Fibroblast of mammary gland (primary cell): Measurements from ENCODE around the gene SDK2.

Experiments used
- DNase-seq: peaks from one replicate; pipeline ENCODE4 v3.0.0-alpha.2; 2010; ENCODE audit warnings: low read depth
- H3K4me3 ChIP-seq: 2 replicates; pipeline ENCODE4 v1.5.1; 2011; ENCODE audit warnings: low read depth, mild to moderate bottlenecking, low read length, moderate library complexity; ENCODE audit not compliant: control insufficient read depth
- CTCF ChIP-seq: conservative IDR thresholded peaks from 2 replicates; pipeline ENCODE4 v1.5.1; 2011; ENCODE audit warnings: low read depth, low read length, inconsistent platforms; ENCODE audit not compliant: control insufficient read depth, insufficient read depth

The SDK2 gene

GRCh38 chr17:73551759-73552158 is 92.5 kb downstream of the SDK2 start:
- DNase-seq, result no peak
- TF ChIP-seq CTCF, result no peak
- H3K4me3 ChIP-seq, result no peak overlapping the region

- no peak for TF ChIP-seq CTCF
- DNase-seq, result no peak
- H3K4me3 ChIP-seq, result no peak overlapping the region
Observed at GRCh38 chr17:73551144-73551543, 93.1 kb downstream of the SDK2 start.

GRCh38 chr17:73550556-73550955 is 93.7 kb downstream of the SDK2 start:
- TF ChIP-seq CTCF, result no peak
- no peak overlapping the region for H3K4me3 ChIP-seq
- peak; percentile 18 for DNase-seq

GRCh38 chr17:73549841-73550430 is 94.3 kb downstream of the SDK2 start:
- DNase-seq, result no peak
- no peak overlapping the region for H3K4me3 ChIP-seq
- TF ChIP-seq CTCF, result no peak

GRCh38 chr17:73548620-73549311 is 95.5 kb downstream of the SDK2 start:
- no peak for DNase-seq
- no peak overlapping the region for H3K4me3 ChIP-seq
- no peak for TF ChIP-seq CTCF

GRCh38 chr17:73547790-73548189 is 96.5 kb downstream of the SDK2 start:
- no peak for TF ChIP-seq CTCF
- H3K4me3 ChIP-seq, result no peak overlapping the region
- DNase-seq, result no peak
